Measurements from ENCODE around the gene FCHO2.

The FCHO2 gene

DNA sequence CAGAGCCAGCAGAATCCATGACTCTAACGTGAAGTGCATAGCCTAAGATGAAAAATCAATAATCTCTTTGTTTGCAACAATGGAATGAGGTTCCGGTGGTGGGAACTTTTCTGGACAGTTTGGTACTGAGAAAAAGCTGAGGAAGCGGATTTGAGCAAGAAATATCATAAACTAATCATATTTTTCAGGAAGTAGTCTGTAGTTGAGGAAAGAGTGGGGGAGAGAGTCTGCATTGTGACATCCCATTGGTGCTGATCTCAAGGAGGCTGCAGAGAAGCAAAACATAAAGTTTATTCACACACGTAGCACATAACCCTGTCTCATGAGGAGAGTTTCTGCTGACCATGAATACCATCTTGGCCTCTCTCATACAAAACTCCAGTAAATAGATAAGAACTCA lies 15.8 kb upstream of the FCHO2 start:
- H3K4me3 ChIP-seq (ENCODE audit: control insufficient read depth, low read depth, low read length), result no peak overlapping the region
- TF ChIP-seq, protein P1, sequence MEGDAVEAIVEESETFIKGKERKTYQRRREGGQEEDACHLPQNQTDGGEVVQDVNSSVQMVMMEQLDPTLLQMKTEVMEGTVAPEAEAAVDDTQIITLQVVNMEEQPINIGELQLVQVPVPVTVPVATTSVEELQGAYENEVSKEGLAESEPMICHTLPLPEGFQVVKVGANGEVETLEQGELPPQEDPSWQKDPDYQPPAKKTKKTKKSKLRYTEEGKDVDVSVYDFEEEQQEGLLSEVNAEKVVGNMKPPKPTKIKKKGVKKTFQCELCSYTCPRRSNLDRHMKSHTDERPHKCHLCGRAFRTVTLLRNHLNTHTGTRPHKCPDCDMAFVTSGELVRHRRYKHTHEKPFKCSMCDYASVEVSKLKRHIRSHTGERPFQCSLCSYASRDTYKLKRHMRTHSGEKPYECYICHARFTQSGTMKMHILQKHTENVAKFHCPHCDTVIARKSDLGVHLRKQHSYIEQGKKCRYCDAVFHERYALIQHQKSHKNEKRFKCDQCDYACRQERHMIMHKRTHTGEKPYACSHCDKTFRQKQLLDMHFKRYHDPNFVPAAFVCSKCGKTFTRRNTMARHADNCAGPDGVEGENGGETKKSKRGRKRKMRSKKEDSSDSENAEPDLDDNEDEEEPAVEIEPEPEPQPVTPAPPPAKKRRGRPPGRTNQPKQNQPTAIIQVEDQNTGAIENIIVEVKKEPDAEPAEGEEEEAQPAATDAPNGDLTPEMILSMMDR (conservative IDR thresholded peaks at IDR 0.05; ENCODE audit: control insufficient read depth, insufficient read depth, low read depth, low read length), result no peak
- DNase-seq (ENCODE audit: low read depth), result no peak

DNA sequence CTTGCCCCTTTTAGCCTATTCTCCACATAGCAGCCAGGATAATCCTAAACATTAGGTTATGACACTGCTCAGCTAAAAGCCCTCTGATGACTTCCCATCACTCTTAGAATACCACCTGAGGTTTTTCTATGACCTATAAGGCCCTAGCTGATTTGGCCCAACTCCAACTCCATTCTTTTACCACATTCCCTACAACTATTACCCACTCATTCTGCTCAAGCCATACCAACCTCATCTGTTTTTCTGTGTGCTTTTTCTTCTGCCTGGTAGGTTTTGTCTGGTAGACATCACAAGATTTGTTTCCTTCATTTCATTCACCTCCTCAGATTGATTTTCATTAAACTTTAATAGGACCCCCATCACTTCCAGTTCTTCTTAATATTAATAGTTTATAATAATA lies 12.5 kb upstream of the FCHO2 start:
- TF ChIP-seq, protein P1 (conservative IDR thresholded peaks at IDR 0.05; ENCODE audit: control insufficient read depth, insufficient read depth, low read depth, low read length), result no peak
- DNase-seq (ENCODE audit: low read depth), result no peak
- no peak overlapping the region for H3K4me3 ChIP-seq (ENCODE audit: control insufficient read depth, low read depth, low read length)

GRCh38 chr5:72947498-72947897 lies 8.3 kb upstream of the FCHO2 start:
- H3K4me3 ChIP-seq (ENCODE audit: control insufficient read depth, low read depth, low read length), result no peak overlapping the region
- TF ChIP-seq, protein P1 (conservative IDR thresholded peaks at IDR 0.05; ENCODE audit: control insufficient read depth, insufficient read depth, low read depth, low read length), result no peak
- DNase-seq (ENCODE audit: low read depth), result no peak

DNA sequence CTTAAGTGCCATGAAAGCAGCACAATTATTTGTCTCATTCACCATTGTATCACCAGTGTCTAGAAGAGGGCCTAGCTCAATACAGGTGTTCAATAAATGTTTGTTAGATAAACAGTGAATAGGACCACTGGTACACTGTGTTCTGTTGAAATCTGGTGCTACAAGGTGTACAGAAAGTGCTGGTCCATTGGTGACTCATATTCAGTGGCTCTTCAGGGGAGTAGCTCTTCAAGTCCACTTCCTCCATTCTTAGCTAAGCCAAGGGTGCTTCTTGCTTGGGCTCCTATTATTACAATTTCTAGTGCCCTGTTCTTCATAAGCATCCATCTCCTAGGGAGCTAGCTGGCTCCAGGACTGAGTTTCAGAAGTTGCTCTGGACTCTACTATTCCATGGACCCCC lies 6.4 kb upstream of the FCHO2 start:
- TF ChIP-seq, protein P1 (conservative IDR thresholded peaks at IDR 0.05; ENCODE audit: control insufficient read depth, insufficient read depth, low read depth, low read length), result no peak
- DNase-seq (ENCODE audit: low read depth), result peak; percentile 38
- no peak overlapping the region for H3K4me3 ChIP-seq (ENCODE audit: control insufficient read depth, low read depth, low read length)

- DNase-seq (ENCODE audit: low read depth), result peak; percentile 85
- H3K4me3 ChIP-seq (ENCODE audit: control insufficient read depth, low read depth, low read length), result no peak overlapping the region
- TF ChIP-seq, protein P1 (conservative IDR thresholded peaks at IDR 0.05; ENCODE audit: control insufficient read depth, insufficient read depth, low read depth, low read length), result no peak
Measured at GRCh38 chr5:72951671-72952468, 4.0 kb upstream of the FCHO2 start.

GRCh38 chr5:72954389-72954788 lies 1.5 kb upstream of the FCHO2 start:
- TF ChIP-seq, protein P1 (conservative IDR thresholded peaks at IDR 0.05; ENCODE audit: control insufficient read depth, insufficient read depth, low read depth, low read length), result no peak
- H3K4me3 ChIP-seq (ENCODE audit: control insufficient read depth, low read depth, low read length), result no peak overlapping the region
- no peak for DNase-seq (ENCODE audit: low read depth)

All from fibroblast of mammary gland (primary cell).